DND-41 (cell line): Measurements from ENCODE around the gene LYRM4.

ENCODE experiments used
- ATAC-seq: fragments of 200-7000 bp; cut with Tn5 transposase; 3 replicates; pipeline ENCODE4 v1.9.1; 2021; ENCODE audit warnings: low read depth; ENCODE audit not compliant: insufficient read depth
- DNase-seq: peaks from one replicate; pipeline ENCODE4 v3.0.0-alpha.2; 2020
- H2AFZ ChIP-seq: 2 replicates; pipeline ENCODE4 v1.6.0; 2012; ENCODE audit warnings: low read depth, low read length
- H3K27ac ChIP-seq: 2 replicates; pipeline ENCODE4 v1.5.1; 2012; ENCODE audit warnings: low read length, inconsistent platforms
- H3K27me3 ChIP-seq: fragments of 200-600 bp; sonication (generic); 2 replicates; pipeline ENCODE4 v1.6.0; 2012; ENCODE audit warnings: low read length, mild to moderate bottlenecking, inconsistent platforms; ENCODE audit not compliant: insufficient read depth, poor library complexity
- H3K36me3 ChIP-seq: 2 replicates; pipeline ENCODE4 v1.5.1; 2012; ENCODE audit warnings: low read length, inconsistent platforms; ENCODE audit not compliant: insufficient read depth
- H3K4me1 ChIP-seq: 2 replicates; pipeline ENCODE4 v1.5.1; 2012; ENCODE audit warnings: mild to moderate bottlenecking, low read length; ENCODE audit not compliant: insufficient read depth
- H3K4me2 ChIP-seq: 2 replicates; pipeline ENCODE4 v1.6.0; 2012; ENCODE audit warnings: mild to moderate bottlenecking, moderate library complexity, low read length, inconsistent platforms; ENCODE audit not compliant: insufficient read depth
- H3K4me3 ChIP-seq, 2 experiments: fragments of 200-600 bp in 1 of 2; shearing (Covaris generic) in 1 of 2; 2 replicates each; pipeline ENCODE4 v1.5.1; 2012 to 2016; ENCODE audit warnings: inconsistent platforms in 2 of 2, low read length in 2 of 2, mild to moderate bottlenecking in 2 of 2, low read depth in 1 of 2, moderate library complexity in 1 of 2
- H3K79me2 ChIP-seq: 2 replicates; pipeline ENCODE4 v1.6.0; 2012; ENCODE audit warnings: low read length, inconsistent platforms; ENCODE audit not compliant: insufficient read depth
- H3K9ac ChIP-seq: 2 replicates; pipeline ENCODE4 v1.6.0; 2012; ENCODE audit warnings: low read depth, mild to moderate bottlenecking, inconsistent platforms, low read length, moderate library complexity
- H3K9me3 ChIP-seq: 2 replicates; pipeline ENCODE4 v1.5.1; 2012; ENCODE audit warnings: low read length, moderate library complexity, mild to moderate bottlenecking, inconsistent platforms; ENCODE audit not compliant: insufficient read depth, severe bottlenecking
- H4K20me1 ChIP-seq: 2 replicates; pipeline ENCODE4 v1.6.0; 2012; ENCODE audit warnings: low read length; ENCODE audit not compliant: insufficient read depth
- CTCF ChIP-seq: IDR thresholded peaks from 2 replicates; pipeline ENCODE4 v1.5.1; 2012; ENCODE audit warnings: borderline replicate concordance, low read length, moderate library complexity, mild to moderate bottlenecking; ENCODE audit not compliant: poor library complexity, severe bottlenecking; ENCODE audit errors: extremely low read depth
- EZH2 ChIP-seq: IDR thresholded peaks from 3 replicates; pipeline ENCODE4 v1.6.1; 2012; ENCODE audit warnings: borderline replicate concordance, low read depth, mild to moderate bottlenecking, moderate library complexity, low read length, inconsistent platforms; ENCODE audit not compliant: severe bottlenecking

Gene LYRM4

GRCh38 chr6:5305968-5306626 is 45.3 kb upstream of the LYRM4 start:
- Histone ChIP-seq H3K4me1 (no peaks in the 10 kb centered on the region), H3K36me3 (no peaks in the 10 kb centered on the region), H3K27me3 (no peaks in the 10 kb centered on the region), H3K4me2 (no peak overlapping the region), H3K9ac (no peak overlapping the region), H3K79me2 (peaks cover 12% of the 10 kb centered on the region; the same call in 1 of the 2 replicates), H2AFZ (no peak overlapping the region), H4K20me1 (peaks cover 51% of the 10 kb centered on the region; the same call in 1 of the 2 replicates), H3K4me3 (no peak overlapping the region), H3K27ac (no peak overlapping the region), H3K9me3 (no peaks in the 10 kb centered on the region)
- DNase-seq (no peak), ATAC-seq (no peak)
- TF ChIP-seq EZH2 (no peak), CTCF (no peak)

- DNase-seq: no peak
- peaks cover 53% of the 10 kb centered on the region; the same call in 1 of the 2 replicates for H4K20me1 ChIP-seq
- H2AFZ ChIP-seq: no peak overlapping the region
- H3K4me3 ChIP-seq: no peak overlapping the region
- no peaks in the 10 kb centered on the region for H3K36me3 ChIP-seq
- no peak overlapping the region for H3K27ac ChIP-seq
- peaks cover 19% of the 10 kb centered on the region; the same call in 1 of the 2 replicates for H3K79me2 ChIP-seq
- no peak for ATAC-seq
- TF ChIP-seq CTCF (no peak), EZH2 (no peak)
- no peaks in the 10 kb centered on the region for H3K4me1 ChIP-seq
- H3K9ac ChIP-seq: no peak overlapping the region
- no peaks in the 10 kb centered on the region for H3K27me3 ChIP-seq
- no peaks in the 10 kb centered on the region for H3K9me3 ChIP-seq
- H3K4me2 ChIP-seq: no peak overlapping the region
These were observed 42.9 kb upstream of the LYRM4 start for GRCh38 chr6:5303682-5304081.

- H2AFZ ChIP-seq: no peak overlapping the region
These were observed 42.4 kb upstream of the LYRM4 start for GRCh38 chr6:5302995-5303622.

More at GRCh38 chr6:5302995-5303622, 42.4 kb upstream of the LYRM4 start:
- Histone ChIP-seq H3K4me3 (no peak overlapping the region), H3K4me1 (no peaks in the 10 kb centered on the region), H3K9me3 (no peaks in the 10 kb centered on the region), H4K20me1 (peaks cover 52% of the 10 kb centered on the region; the same call in 1 of the 2 replicates), H3K79me2 (peaks cover 19% of the 10 kb centered on the region; the same call in 1 of the 2 replicates), H3K27ac (no peak overlapping the region), H3K36me3 (no peaks in the 10 kb centered on the region), H3K27me3 (no peaks in the 10 kb centered on the region), H3K9ac (no peak overlapping the region), H3K4me2 (no peak overlapping the region)
- peak; percentile 12 for TF ChIP-seq CTCF
- no peak for TF ChIP-seq EZH2
- ATAC-seq (no peak), DNase-seq (no peak)
